ENCODE results near the gene EHMT2.

EHMT2 gene

GRCh38 chr6:31920811-31921210, 23.3 kb upstream of the EHMT2 start:
- intact Hi-C loops (cut with DNase I; ENCODE audit: low total_unique reads): no loop called here

DNA sequence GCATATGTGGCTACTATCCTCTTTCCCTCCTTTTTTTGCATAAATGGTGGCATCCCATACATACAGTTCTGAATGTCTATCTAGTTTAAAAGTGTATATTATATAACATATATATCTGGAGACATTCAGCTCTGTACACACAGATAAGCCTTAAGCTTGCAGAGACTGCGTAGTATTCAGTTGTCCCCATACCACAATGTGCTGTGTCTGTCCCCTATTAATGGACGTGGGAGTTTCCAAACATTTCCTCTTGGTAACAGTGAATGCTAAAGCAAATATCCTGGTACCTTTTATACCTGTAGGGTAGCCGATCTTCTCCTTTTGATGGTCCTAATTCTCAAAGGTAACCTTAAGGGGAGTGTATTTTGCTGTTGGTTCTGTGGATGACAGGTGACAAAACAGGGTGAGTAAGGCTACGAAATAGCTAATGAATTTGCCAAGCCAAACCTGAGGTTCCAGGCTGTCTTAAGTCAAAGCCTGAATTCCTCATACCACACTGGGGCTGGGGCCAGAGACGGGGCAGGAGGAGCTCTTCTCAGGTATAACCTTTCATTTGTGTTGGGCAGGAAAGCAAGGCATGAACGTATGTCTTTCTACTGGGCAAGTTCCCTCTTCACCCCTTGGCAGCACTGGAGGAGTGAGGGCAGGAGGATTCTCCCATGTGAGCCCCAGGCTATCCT, 22.3 kb upstream of the EHMT2 start:
- Histone ChIP-seq H3K36me3 (no peaks in the 10 kb centered on the region), H3K27ac (no peak overlapping the region), H3K9me3 (no peaks in the 10 kb centered on the region), H3K27me3 (peaks cover 0 to 2% of the 10 kb centered on the region in 2 donors), H3K4me3 (no peak overlapping the region), H3K4me1 (no peaks in the 10 kb centered on the region)
- intact Hi-C loops (cut with DNase I; ENCODE audit: low total_unique reads): no loop called here
- TF ChIP-seq, protein P1, sequence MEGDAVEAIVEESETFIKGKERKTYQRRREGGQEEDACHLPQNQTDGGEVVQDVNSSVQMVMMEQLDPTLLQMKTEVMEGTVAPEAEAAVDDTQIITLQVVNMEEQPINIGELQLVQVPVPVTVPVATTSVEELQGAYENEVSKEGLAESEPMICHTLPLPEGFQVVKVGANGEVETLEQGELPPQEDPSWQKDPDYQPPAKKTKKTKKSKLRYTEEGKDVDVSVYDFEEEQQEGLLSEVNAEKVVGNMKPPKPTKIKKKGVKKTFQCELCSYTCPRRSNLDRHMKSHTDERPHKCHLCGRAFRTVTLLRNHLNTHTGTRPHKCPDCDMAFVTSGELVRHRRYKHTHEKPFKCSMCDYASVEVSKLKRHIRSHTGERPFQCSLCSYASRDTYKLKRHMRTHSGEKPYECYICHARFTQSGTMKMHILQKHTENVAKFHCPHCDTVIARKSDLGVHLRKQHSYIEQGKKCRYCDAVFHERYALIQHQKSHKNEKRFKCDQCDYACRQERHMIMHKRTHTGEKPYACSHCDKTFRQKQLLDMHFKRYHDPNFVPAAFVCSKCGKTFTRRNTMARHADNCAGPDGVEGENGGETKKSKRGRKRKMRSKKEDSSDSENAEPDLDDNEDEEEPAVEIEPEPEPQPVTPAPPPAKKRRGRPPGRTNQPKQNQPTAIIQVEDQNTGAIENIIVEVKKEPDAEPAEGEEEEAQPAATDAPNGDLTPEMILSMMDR (IDR thresholded peaks at IDR 0.05): no peak
- no peak for DNase-seq

More at GRCh38 chr6:31920811-31921210, 23.3 kb upstream of the EHMT2 start:
- Histone ChIP-seq H3K4me1 (no peaks in the 10 kb centered on the region), H3K27ac (no peak overlapping the region), H3K36me3 (no peaks in the 10 kb centered on the region), H3K4me3 (no peak overlapping the region), H3K9me3 (no peaks in the 10 kb centered on the region), H3K27me3 (peaks cover 0 to under 1% of the 10 kb centered on the region in 2 donors)
- no peak for DNase-seq
- TF ChIP-seq, protein P1 (IDR thresholded peaks at IDR 0.05): no peak

- DNase-seq: no peak
- H3K4me3 ChIP-seq: no peak overlapping the region
- peaks cover 0 to 2% of the 10 kb centered on the region in 2 donors for H3K27me3 ChIP-seq
- intact Hi-C loops (cut with DNase I; ENCODE audit: low total_unique reads): no loop called here
- no peaks in the 10 kb centered on the region for H3K9me3 ChIP-seq
- TF ChIP-seq, protein P1 (IDR thresholded peaks at IDR 0.05): no peak
- H3K4me1 ChIP-seq: no peaks in the 10 kb centered on the region
- no peak overlapping the region for H3K27ac ChIP-seq
- H3K36me3 ChIP-seq: no peaks in the 10 kb centered on the region
Observed at GRCh38 chr6:31918069-31918720, 20.7 kb upstream of the EHMT2 start.

GRCh38 chr6:31915756-31916155, 18.3 kb upstream of the EHMT2 start:
- no peak for DNase-seq
- TF ChIP-seq, protein P1 (IDR thresholded peaks at IDR 0.05): no peak
- H3K36me3 ChIP-seq: no peaks in the 10 kb centered on the region
- no peaks in the 10 kb centered on the region for H3K9me3 ChIP-seq
- H3K27ac ChIP-seq: no peak overlapping the region
- no peak overlapping the region for H3K4me3 ChIP-seq
- peaks cover 0 to 10% (median 5%) of the 10 kb centered on the region in 4 donors for H3K4me1 ChIP-seq
- peaks cover 0 to 2% of the 10 kb centered on the region in 2 donors for H3K27me3 ChIP-seq
- intact Hi-C loops (cut with DNase I; ENCODE audit: low total_unique reads): no loop called here

DNA sequence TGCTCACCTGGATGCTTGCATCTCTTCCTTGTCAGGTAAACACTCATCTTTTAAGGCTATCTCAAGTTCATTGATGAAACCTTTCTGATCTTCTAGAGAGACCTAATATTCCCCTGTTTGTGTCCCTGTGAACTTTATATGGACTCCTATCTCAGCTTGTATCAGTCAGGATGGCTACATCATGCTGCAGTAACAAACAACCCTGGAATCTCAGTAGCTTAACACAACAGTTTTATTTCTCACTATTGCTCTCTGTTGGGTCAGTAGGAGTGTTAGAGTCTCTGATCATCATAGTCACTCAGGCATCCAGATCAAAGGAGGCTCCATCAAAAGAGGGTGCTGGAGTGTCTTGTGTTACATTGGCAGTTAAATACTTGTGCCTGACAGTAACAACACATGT, 17.9 kb upstream of the EHMT2 start:
- Histone ChIP-seq H3K27me3 (peaks cover 0 to 2% of the 10 kb centered on the region in 2 donors), H3K36me3 (no peaks in the 10 kb centered on the region), H3K27ac (no peak overlapping the region), H3K9me3 (no peaks in the 10 kb centered on the region), H3K4me1 (peaks cover 0 to 13% (median 5%) of the 10 kb centered on the region in 4 donors), H3K4me3 (no peak overlapping the region)
- no peak for DNase-seq
- intact Hi-C loops (cut with DNase I; ENCODE audit: low total_unique reads): no loop called here
- TF ChIP-seq, protein P1 (IDR thresholded peaks at IDR 0.05): no peak
